CD14-positive monocyte (primary cell): ENCODE results near the gene RNASE4. TPM values are rescaled to one million over a fixed set of nuclear protein-coding genes. Genes with fewer than 3 reads are reported as not detected.

Experiments
- DNase-seq, 3 donors: peaks; one replicate each; pipeline ENCODE4 v3.0.0-alpha.2; 2011 to 2022
- H2AFZ ChIP-seq: 2 replicates; pipeline ENCODE4 v1.6.0; 2012; ENCODE audit warnings: mild to moderate bottlenecking, low read depth, low read length, inconsistent platforms; ENCODE audit not compliant: insufficient read depth, poor library complexity, severe bottlenecking
- H3K27ac ChIP-seq, 2 donors: 1 replicate in 1 of 2; 2 replicates in 1 of 2; pipeline ENCODE4 v1.5.1; 2012 to 2013; ENCODE audit warnings: low read length in 2 of 2, control low read depth in 1 of 2, inconsistent platforms in 1 of 2, low read depth in 1 of 2, mild to moderate bottlenecking in 1 of 2
- H3K27me3 ChIP-seq, 2 donors: one replicate each; pipeline versions ENCODE4 v1.6.0 to v1.6.1; 2011 to 2013; ENCODE audit warnings: low read length in 2 of 2; ENCODE audit not compliant: control insufficient read depth in 2 of 2, insufficient read depth in 2 of 2
- H3K36me3 ChIP-seq, 2 donors: replicated peaks in 1 of 2; 1 replicate in 1 of 2; 2 replicates in 1 of 2; pipeline versions ENCODE4 v1.5.1 to v1.6.1; 2012 to 2013; ENCODE audit warnings: low read length in 2 of 2, control low read depth in 1 of 2, inconsistent platforms in 1 of 2, mild to moderate bottlenecking in 1 of 2; ENCODE audit not compliant: insufficient read depth in 2 of 2, control insufficient read depth in 1 of 2
- H3K4me1 ChIP-seq, 2 donors: 1 replicate in 1 of 2; 2 replicates in 1 of 2; pipeline versions ENCODE4 v1.5.1 to v1.6.1; 2012 to 2013; ENCODE audit warnings: low read length in 2 of 2, control low read depth in 1 of 2, inconsistent platforms in 1 of 2, mild to moderate bottlenecking in 1 of 2, moderate library complexity in 1 of 2; ENCODE audit not compliant: insufficient read depth in 2 of 2, control insufficient read depth in 1 of 2
- H3K4me2 ChIP-seq: replicated peaks from 2 replicates; pipeline ENCODE3; 2012; ENCODE audit warnings: low read length, moderate library complexity, mild to moderate bottlenecking; ENCODE audit not compliant: poor library complexity, severe bottlenecking; ENCODE audit errors: extremely low read depth
- H3K4me3 ChIP-seq, 3 experiments: fragments of 200-600 bp in 1 of 3; sonication (generic) in 1 of 3; replicated peaks in 1 of 3; 1 replicate in 2 of 3; 2 replicates in 1 of 3; pipeline ENCODE4 v1.5.1; 2011 to 2013; ENCODE audit warnings: low read length in 3 of 3, mild to moderate bottlenecking in 3 of 3, control low read depth in 2 of 3, low read depth in 2 of 3, inconsistent platforms in 1 of 3, moderate library complexity in 1 of 3
- H3K79me2 ChIP-seq: 2 replicates; pipeline ENCODE4 v1.6.0; 2012; ENCODE audit warnings: mild to moderate bottlenecking, control low read depth, inconsistent platforms, low read length, moderate library complexity; ENCODE audit not compliant: insufficient read depth
- H3K9ac ChIP-seq: 2 replicates; pipeline ENCODE4 v1.6.0; 2017; ENCODE audit warnings: low read length, mild to moderate bottlenecking; ENCODE audit not compliant: insufficient read depth, poor library complexity, severe bottlenecking
- H3K9me3 ChIP-seq, 2 donors: replicated peaks in 1 of 2; 1 replicate in 1 of 2; 2 replicates in 1 of 2; pipeline versions ENCODE4 v1.5.1 to v1.6.1; 2012 to 2013; ENCODE audit warnings: low read length in 2 of 2, control low read depth in 1 of 2; ENCODE audit not compliant: control insufficient read depth in 1 of 2, insufficient read depth in 1 of 2
- H4K20me1 ChIP-seq: 2 replicates; pipeline ENCODE4 v1.6.0; 2012; ENCODE audit warnings: mild to moderate bottlenecking, low read length, control low read depth, moderate library complexity; ENCODE audit not compliant: insufficient read depth
- H3K27ac Mint-ChIP-seq, 7 donors: one replicate each; pipeline ENCODE4 v1.8.0; 2020; ENCODE audit warnings: mild to moderate bottlenecking in 7 of 7, mixed read lengths in 7 of 7, moderate library complexity in 6 of 7, inconsistent platforms in 2 of 7
- H3K27me3 Mint-ChIP-seq, 3 donors: one replicate each; pipeline ENCODE4 v1.8.0; 2021 to 2022; ENCODE audit warnings: low read depth in 3 of 3, mild to moderate bottlenecking in 3 of 3, mixed read lengths in 3 of 3, moderate library complexity in 3 of 3, inconsistent platforms in 1 of 3
- H3K36me3 Mint-ChIP-seq, 2 donors: one replicate each; pipeline ENCODE4 v1.8.0; 2020; ENCODE audit warnings: mixed read lengths in 2 of 2, inconsistent platforms in 1 of 2, mild to moderate bottlenecking in 1 of 2
- H3K4me1 Mint-ChIP-seq: one replicate; pipeline ENCODE4 v1.8.0; 2020; ENCODE audit warnings: mild to moderate bottlenecking, mixed read lengths
- H3K4me3 Mint-ChIP-seq, 2 donors: one replicate each; pipeline ENCODE4 v1.8.0; 2020; ENCODE audit warnings: mild to moderate bottlenecking in 2 of 2, mixed read lengths in 2 of 2, moderate library complexity in 1 of 2
- H3K9me3 Mint-ChIP-seq, 7 donors: one replicate each; pipeline ENCODE4 v1.8.0; 2020 to 2022; ENCODE audit warnings: mixed read lengths in 7 of 7, mild to moderate bottlenecking in 6 of 7, moderate library complexity in 6 of 7, inconsistent platforms in 2 of 7
- CTCF ChIP-seq: fragments of 200-600 bp; IDR thresholded peaks from one replicate; pipeline ENCODE4 v1.8.0; 2022; ENCODE audit warnings: antibody characterized with exemption, mild to moderate bottlenecking
- WGBS: methylation state at CpG from one replicate; pipeline ENCODE4 v1.1.5; 2013; ENCODE audit warnings: missing lambda C conversion rate; ENCODE audit not compliant: insufficient coverage; 5-methylcytosine and 5-hydroxymethylcytosine counted together
- intact Hi-C, 2 donors: fragments of 100-400 bp; cut with micrococcal nuclease; formaldehyde crosslinking; loops; one replicate each; pipeline versions ENCODE4 v1.15.0 to v1.15.1; 2023
- polyA plus RNA-seq, 3 donors: library from polyadenylated mRNA; depleted of rRNA in 1 of 3; unstranded in 2 of 3; stranded (reverse) in 1 of 3; fragments of 300-500 nt in 2 of 3; fragments of >200 nt in 1 of 3; fragmentation: Illumina TruSeq in 2 of 3; gene quantifications; 1 replicate in 2 of 3; 2 replicates in 1 of 3; pipeline ENCODE4 v1.2.3, GENCODE V29; 2012 to 2021

Gene RNASE4
- polyA plus RNA-seq, 3 donors = 18.5 to 85.8 (median 49.1) TPM

GRCh38 chr14:20742132-20742531, 57.8 kb downstream of the RNASE4 start:
- no peaks in the 10 kb centered on the region for H3K9me3 ChIP-seq
- H3K9ac ChIP-seq = no peak overlapping the region
- no peaks in the 10 kb centered on the region for H4K20me1 ChIP-seq
- no peak overlapping the region for H3K4me3 ChIP-seq
- Mint-ChIP-seq H3K4me3 (no peak overlapping the region), H3K36me3 (no peaks in the 10 kb centered on the region), H3K4me1 (peaks cover 3% of the 10 kb centered on the region), H3K27me3 (peaks cover 0 to 3% (median 3%) of the 10 kb centered on the region in 3 donors), H3K9me3 (no peaks in the 10 kb centered on the region), H3K27ac (no peak overlapping the region)
- no peak overlapping the region for H3K27ac ChIP-seq
- TF ChIP-seq CTCF = no peak
- no CpG with 5 or more reads among the region's 4 CpGs for WGBS
- no peaks in the 10 kb centered on the region for H3K27me3 ChIP-seq
- no peak for DNase-seq
- intact Hi-C loops = no loop called here
- no peaks in the 10 kb centered on the region for H3K79me2 ChIP-seq
- no peaks in the 10 kb centered on the region for H3K36me3 ChIP-seq
- no peak overlapping the region for H3K4me2 ChIP-seq
- peaks cover 0 to 4% of the 10 kb centered on the region in 2 donors for H3K4me1 ChIP-seq
- no peak overlapping the region for H2AFZ ChIP-seq

- no peaks in the 10 kb centered on the region for H3K36me3 ChIP-seq
- Mint-ChIP-seq H3K36me3 (no peaks in the 10 kb centered on the region), H3K27me3 (peaks cover 0 to 3% (median 3%) of the 10 kb centered on the region in 3 donors), H3K9me3 (no peaks in the 10 kb centered on the region), H3K4me1 (peaks cover 3% of the 10 kb centered on the region), H3K27ac (no peak overlapping the region), H3K4me3 (no peak overlapping the region)
- H3K9ac ChIP-seq = no peak overlapping the region
- no peaks in the 10 kb centered on the region for H3K27me3 ChIP-seq
- H2AFZ ChIP-seq = no peak overlapping the region
- H3K79me2 ChIP-seq = no peaks in the 10 kb centered on the region
- peaks cover 0 to 4% of the 10 kb centered on the region in 2 donors for H3K4me1 ChIP-seq
- no peaks in the 10 kb centered on the region for H3K9me3 ChIP-seq
- H3K27ac ChIP-seq = no peak overlapping the region
- TF ChIP-seq CTCF = no peak
- WGBS = no CpG with 5 or more reads among the region's 2 CpGs
- no peak overlapping the region for H3K4me3 ChIP-seq
- intact Hi-C loops = no loop called here
- H4K20me1 ChIP-seq = no peaks in the 10 kb centered on the region
- no peak overlapping the region for H3K4me2 ChIP-seq
- no peak for DNase-seq
These were observed 59.2 kb downstream of the RNASE4 start for GRCh38 chr14:20743556-20743955.
